HepG2 (cell line): ENCODE measurements around the gene CST3. TPM values are rescaled to one million over a fixed set of nuclear protein-coding genes. Genes with fewer than 3 reads are reported as not detected.
A peak's percentile ranks its signal among the peaks of the same experiment; 100 is the strongest.

Source experiments
- CREB1 ChIP-seq, 2 experiments: fragments of 450-650 bp in 1 of 2; IDR thresholded peaks; 2 replicates each; pipeline ENCODE4 v1.6.1; 2016 to 2017; ENCODE audit warnings: control low read depth in 1 of 2, mild to moderate bottlenecking in 1 of 2, missing compliant biosample characterization in 1 of 2, missing genetic modification characterization in 1 of 2
- NFIB ChIP-seq: sonication (generic); formaldehyde crosslinking; IDR thresholded peaks from 2 replicates; pipeline ENCODE4 v1.9.0; 2021; ENCODE audit warnings: missing genetic modification reagents, mild to moderate bottlenecking, borderline replicate concordance
- NKX3-1 ChIP-seq: sonication (generic); formaldehyde crosslinking; IDR thresholded peaks from 2 replicates; pipeline ENCODE4 v1.5.0; 2020; ENCODE audit warnings: missing genetic modification reagents
- POLR2AphosphoS5 ChIP-seq: IDR thresholded peaks from 2 replicates; pipeline ENCODE4 v1.6.1; 2012; ENCODE audit warnings: low read depth, low read length
- RARA ChIP-seq: IDR thresholded peaks from 2 replicates; pipeline ENCODE4 v1.6.1; 2016; ENCODE audit warnings: missing genetic modification reagents, missing compliant biosample characterization
- RORA ChIP-seq: sonication (generic); formaldehyde crosslinking; IDR thresholded peaks from 2 replicates; pipeline ENCODE4 v1.5.0; 2020; ENCODE audit warnings: mild to moderate bottlenecking, missing genetic modification reagents, moderate library complexity
- SNAPC2 ChIP-seq: sonication (generic); formaldehyde crosslinking; IDR thresholded peaks from 2 replicates; pipeline ENCODE4 v1.8.1; 2022; ENCODE audit warnings: mild to moderate bottlenecking, missing genetic modification reagents
- SOX13 ChIP-seq, 3 experiments: fragments of 450-650 bp in 1 of 3; sonication (generic) in 1 of 3; formaldehyde crosslinking in 1 of 3; IDR thresholded peaks in 2 of 3; conservative IDR thresholded peaks in 1 of 3; 2 replicates each; pipeline versions ENCODE4 v1.5.0 to v1.6.1; 2016 to 2020; ENCODE audit warnings: antibody characterized with exemption in 1 of 3, mild to moderate bottlenecking in 1 of 3, missing compliant biosample characterization in 1 of 3, missing genetic modification reagents in 1 of 3, moderate library complexity in 1 of 3
- THYN1 ChIP-seq: sonication (generic); formaldehyde crosslinking; IDR thresholded peaks from 2 replicates; pipeline ENCODE4 v1.8.1; 2023; ENCODE audit warnings: low read depth, mild to moderate bottlenecking, moderate library complexity, missing genetic modification reagents, borderline replicate concordance
- ZBTB3 ChIP-seq: sonication (generic); formaldehyde crosslinking; IDR thresholded peaks from 2 replicates; pipeline ENCODE4 v1.4.0; 2020; ENCODE audit warnings: low read depth, mild to moderate bottlenecking, moderate library complexity, missing genetic modification reagents, borderline replicate concordance
- ZNF101 ChIP-seq: sonication (generic); formaldehyde crosslinking; IDR thresholded peaks from 2 replicates; pipeline ENCODE4 v1.4.0; 2020; ENCODE audit warnings: mild to moderate bottlenecking, low read depth, missing genetic modification reagents, borderline replicate concordance
- ZNF329 ChIP-seq: sonication (generic); formaldehyde crosslinking; IDR thresholded peaks from 2 replicates; pipeline ENCODE4 v1.9.0; 2021; ENCODE audit warnings: low read depth, mild to moderate bottlenecking, missing genetic modification reagents
- ZNF501 ChIP-seq: sonication (generic); formaldehyde crosslinking; IDR thresholded peaks from 2 replicates; pipeline ENCODE4 v1.5.1; 2020; ENCODE audit warnings: mild to moderate bottlenecking, moderate library complexity, missing genetic modification reagents
- ZNF782 ChIP-seq: sonication (generic); formaldehyde crosslinking; IDR thresholded peaks from 2 replicates; pipeline ENCODE4 v1.4.0; 2020; ENCODE audit warnings: missing genetic modification reagents, mild to moderate bottlenecking, borderline replicate concordance
- ZNF784 ChIP-seq: sonication (generic); formaldehyde crosslinking; IDR thresholded peaks from 2 replicates; pipeline ENCODE4 v1.5.1; 2020; ENCODE audit warnings: missing genetic modification reagents, mild to moderate bottlenecking, borderline replicate concordance
- ZSCAN25 ChIP-seq: sonication (generic); formaldehyde crosslinking; IDR thresholded peaks from 2 replicates; pipeline ENCODE4 v1.8.0; 2022; ENCODE audit warnings: mild to moderate bottlenecking, missing genetic modification reagents
- polyA plus RNA-seq, 8 experiments: library from polyadenylated mRNA; depleted of rRNA in 3 of 8; stranded (reverse) in 7 of 8; unstranded in 1 of 8; fragments of >200 nt; fragmentation: Illumina TruSeq in 4 of 8; extraction: Trizol in 4 of 8; gene quantifications; 2 replicates each; pipeline versions ENCODE4 v1.2.1 to v1.2.3, GENCODE V29; 2011 to 2016; ENCODE audit warnings: low read depth in 4 of 8, missing spikeins in 1 of 8, mixed read lengths in 1 of 8; ENCODE audit not compliant: insufficient read depth in 1 of 8
- total RNA-seq, 5 experiments: library from RNA; depleted of rRNA; stranded (reverse); fragments of >200 nt; fragmentation: Illumina TruSeq; extraction: Trizol; gene quantifications; 2 replicates each; pipeline ENCODE4 v1.2.3, GENCODE V29; 2016; ENCODE audit warnings: low read depth in 1 of 5
- TF ChIP-seq, protein P1 (sequence below): sonication (generic); formaldehyde crosslinking; IDR thresholded peaks from 2 replicates; pipeline ENCODE4 v1.4.0; 2020; ENCODE audit warnings: missing genetic modification reagents
- TF ChIP-seq, protein P2 (sequence below): sonication (generic); formaldehyde crosslinking; IDR thresholded peaks from 2 replicates; pipeline ENCODE4 v1.5.1; 2020; ENCODE audit warnings: mild to moderate bottlenecking, missing genetic modification reagents
- TF ChIP-seq, protein P3 (sequence below): sonication (generic); formaldehyde crosslinking; IDR thresholded peaks from 2 replicates; pipeline ENCODE4 v1.9.0; 2021; ENCODE audit warnings: missing genetic modification reagents, borderline replicate concordance

CST3 gene
- total and polyA plus RNA-seq, 2 of the 13 experiments (the other 11 are each of a cell fraction or from before 2014, with no cell fraction given), result 690 to 1,005 TPM

GRCh38 chr20:23636182-23636907 lies 1.4 kb downstream of the CST3 start (continued):
- TF ChIP-seq NFIB (no peak), ZNF782 (CRISPR knock-in tag) (no peak), SOX13 (IDR thresholded peaks at IDR 0.05) (no peak), SOX13 (CRISPR knock-in tag; conservative IDR thresholded peaks at IDR 0.05 in 1 of 2, IDR thresholded peaks at IDR 0.05 in 1 of 2) (no peak), ZNF101 (CRISPR knock-in tag) (no peak), ZNF784 (0 out of 2 replicates have a peak, but pooled peaks have one; percentile 1), ZSCAN25 (CRISPR knock-in tag) (peak; percentile 63), ZNF501 (CRISPR knock-in tag) (0 out of 2 replicates have a peak, but pooled peaks have one; percentile 26), THYN1 (CRISPR knock-in tag) (no peak), ZNF329 (CRISPR knock-in tag) (no peak), CREB1 (IDR thresholded peaks at IDR 0.05) (no peak), CREB1 (CRISPR knock-in tag; IDR thresholded peaks at IDR 0.05) (no peak), POLR2AphosphoS5 (no peak; the same call in 1 of the 2 replicates), SNAPC2 (CRISPR knock-in tag) (peak; percentile 78; the same call in 1 of the 2 replicates), RORA (CRISPR knock-in tag) (no peak), ZBTB3 (CRISPR knock-in tag) (no peak), RARA (CRISPR knock-in tag) (no peak), NKX3-1 (CRISPR knock-in tag) (0 out of 2 replicates have a peak, but pooled peaks have one; percentile 49)
- TF ChIP-seq, protein P1, sequence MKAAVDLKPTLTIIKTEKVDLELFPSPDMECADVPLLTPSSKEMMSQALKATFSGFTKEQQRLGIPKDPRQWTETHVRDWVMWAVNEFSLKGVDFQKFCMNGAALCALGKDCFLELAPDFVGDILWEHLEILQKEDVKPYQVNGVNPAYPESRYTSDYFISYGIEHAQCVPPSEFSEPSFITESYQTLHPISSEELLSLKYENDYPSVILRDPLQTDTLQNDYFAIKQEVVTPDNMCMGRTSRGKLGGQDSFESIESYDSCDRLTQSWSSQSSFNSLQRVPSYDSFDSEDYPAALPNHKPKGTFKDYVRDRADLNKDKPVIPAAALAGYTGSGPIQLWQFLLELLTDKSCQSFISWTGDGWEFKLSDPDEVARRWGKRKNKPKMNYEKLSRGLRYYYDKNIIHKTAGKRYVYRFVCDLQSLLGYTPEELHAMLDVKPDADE (CRISPR knock-in tag), result no peak
- TF ChIP-seq, protein P2, sequence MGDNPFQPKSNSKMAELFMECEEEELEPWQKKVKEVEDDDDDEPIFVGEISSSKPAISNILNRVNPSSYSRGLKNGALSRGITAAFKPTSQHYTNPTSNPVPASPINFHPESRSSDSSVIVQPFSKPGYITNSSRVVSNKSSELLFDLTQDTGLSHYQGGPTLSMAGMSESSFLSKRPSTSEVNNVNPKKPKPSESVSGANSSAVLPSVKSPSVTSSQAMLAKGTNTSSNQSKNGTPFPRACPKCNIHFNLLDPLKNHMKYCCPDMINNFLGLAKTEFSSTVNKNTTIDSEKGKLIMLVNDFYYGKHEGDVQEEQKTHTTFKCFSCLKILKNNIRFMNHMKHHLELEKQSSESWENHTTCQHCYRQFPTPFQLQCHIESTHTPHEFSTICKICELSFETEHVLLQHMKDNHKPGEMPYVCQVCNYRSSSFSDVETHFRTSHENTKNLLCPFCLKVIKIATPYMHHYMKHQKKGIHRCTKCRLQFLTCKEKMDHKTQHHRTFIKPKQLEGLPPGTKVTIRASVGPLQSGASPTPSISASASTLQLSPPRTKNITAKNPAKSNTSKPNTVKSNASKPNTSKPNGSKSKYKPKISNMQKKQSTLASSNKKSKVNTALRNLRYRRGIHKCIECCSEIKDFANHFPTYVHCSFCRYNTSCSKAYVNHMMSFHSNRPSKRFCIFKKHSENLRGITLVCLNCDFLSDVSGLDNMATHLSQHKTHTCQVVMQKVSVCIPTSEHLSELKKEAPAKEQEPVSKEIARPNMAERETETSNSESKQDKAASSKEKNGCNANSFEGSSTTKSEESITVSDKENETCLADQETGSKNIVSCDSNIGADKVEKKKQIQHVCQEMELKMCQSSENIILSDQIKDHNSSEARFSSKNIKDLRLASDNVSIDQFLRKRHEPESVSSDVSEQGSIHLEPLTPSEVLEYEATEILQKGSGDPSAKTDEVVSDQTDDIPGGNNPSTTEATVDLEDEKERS (CRISPR knock-in tag), result no peak
- TF ChIP-seq, protein P3, sequence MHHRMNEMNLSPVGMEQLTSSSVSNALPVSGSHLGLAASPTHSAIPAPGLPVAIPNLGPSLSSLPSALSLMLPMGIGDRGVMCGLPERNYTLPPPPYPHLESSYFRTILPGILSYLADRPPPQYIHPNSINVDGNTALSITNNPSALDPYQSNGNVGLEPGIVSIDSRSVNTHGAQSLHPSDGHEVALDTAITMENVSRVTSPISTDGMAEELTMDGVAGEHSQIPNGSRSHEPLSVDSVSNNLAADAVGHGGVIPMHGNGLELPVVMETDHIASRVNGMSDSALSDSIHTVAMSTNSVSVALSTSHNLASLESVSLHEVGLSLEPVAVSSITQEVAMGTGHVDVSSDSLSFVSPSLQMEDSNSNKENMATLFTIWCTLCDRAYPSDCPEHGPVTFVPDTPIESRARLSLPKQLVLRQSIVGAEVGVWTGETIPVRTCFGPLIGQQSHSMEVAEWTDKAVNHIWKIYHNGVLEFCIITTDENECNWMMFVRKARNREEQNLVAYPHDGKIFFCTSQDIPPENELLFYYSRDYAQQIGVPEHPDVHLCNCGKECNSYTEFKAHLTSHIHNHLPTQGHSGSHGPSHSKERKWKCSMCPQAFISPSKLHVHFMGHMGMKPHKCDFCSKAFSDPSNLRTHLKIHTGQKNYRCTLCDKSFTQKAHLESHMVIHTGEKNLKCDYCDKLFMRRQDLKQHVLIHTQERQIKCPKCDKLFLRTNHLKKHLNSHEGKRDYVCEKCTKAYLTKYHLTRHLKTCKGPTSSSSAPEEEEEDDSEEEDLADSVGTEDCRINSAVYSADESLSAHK (CRISPR knock-in tag), result peak; percentile 36; the same call in 1 of the 2 replicates
